GM23338 (cell line): ENCODE data around the gene NRDE2. TPM values are rescaled to one million over a fixed set of nuclear protein-coding genes. Genes with fewer than 3 reads are reported as not detected.

Source experiments
- CREB1 ChIP-seq: fragments of 250-450 bp; sonication (Bioruptor Pico); IDR thresholded peaks from 2 replicates; pipeline ENCODE4 v1.5.0; 2020; ENCODE audit warnings: low read depth, mild to moderate bottlenecking, moderate library complexity
- CTCF ChIP-seq, 2 experiments: fragments of 200-600 bp in 1 of 2; sonication (generic) in 1 of 2; conservative IDR thresholded peaks; 2 replicates each; pipeline versions ENCODE4 v1.5.1 to v1.6.1; 2016 to 2017; ENCODE audit warnings: antibody characterized with exemption in 2 of 2, low read depth in 2 of 2, mild to moderate bottlenecking in 2 of 2, moderate library complexity in 1 of 2
- EZH2 ChIP-seq: fragments of 200-600 bp; sonication (generic); IDR thresholded peaks from one replicate; pipeline ENCODE4 v1.8.0; 2017; ENCODE audit warnings: antibody characterized with exemption, mild to moderate bottlenecking, low read depth; ENCODE audit not compliant: unreplicated experiment
- EZH2phosphoT487 ChIP-seq: fragments of 200-600 bp; sonication (generic); IDR thresholded peaks from one replicate; pipeline ENCODE4 v1.8.1; 2018; ENCODE audit warnings: antibody characterized with exemption; ENCODE audit not compliant: unreplicated experiment
- JUNB ChIP-seq: IDR thresholded peaks from one replicate; pipeline ENCODE4 v1.6.1; 2016; ENCODE audit warnings: antibody characterized with exemption; ENCODE audit not compliant: unreplicated experiment
- NANOG ChIP-seq: IDR thresholded peaks from 2 replicates; pipeline ENCODE4 v1.6.1; 2016; ENCODE audit warnings: antibody characterized with exemption, borderline replicate concordance
- POLR2AphosphoS5 ChIP-seq: IDR thresholded peaks from 2 replicates; pipeline ENCODE4 v1.6.1; 2016; ENCODE audit warnings: antibody characterized with exemption, low read depth
- STAT1 ChIP-seq: IDR thresholded peaks from one replicate; pipeline ENCODE4 v1.6.1; 2016; ENCODE audit warnings: antibody characterized with exemption; ENCODE audit not compliant: unreplicated experiment
- ZNF114 ChIP-seq: fragments of 250-450 bp; sonication (Bioruptor Pico); IDR thresholded peaks from 2 replicates; pipeline ENCODE4 v1.5.0; 2020; ENCODE audit warnings: mild to moderate bottlenecking, moderate library complexity
- ZNF331 ChIP-seq: fragments of 250-450 bp; sonication (Bioruptor Pico); IDR thresholded peaks from 2 replicates; pipeline ENCODE4 v1.5.0; 2020; ENCODE audit warnings: low read depth, mild to moderate bottlenecking, moderate library complexity
- polyA plus RNA-seq: library from polyadenylated mRNA; unstranded; fragments of >200 nt; fragmentation: Nextera tagmentation; extraction: Ambion mirVana; gene quantifications from 2 replicates; pipeline ENCODE4 v1.2.1, GENCODE V29; 2016
- total RNA-seq: library from RNA; depleted of rRNA; stranded (reverse); fragments of >200 nt; shearing (Covaris generic); gene quantifications from 2 replicates; pipeline ENCODE4 v1.2.3, GENCODE V29; 2014
- TF ChIP-seq, protein P1 (sequence below): fragments of 250-450 bp; sonication (Bioruptor Pico); IDR thresholded peaks from 2 replicates; pipeline ENCODE4 v1.5.0; 2020; ENCODE audit warnings: mild to moderate bottlenecking, moderate library complexity
- TF ChIP-seq, protein P2 (sequence below): IDR thresholded peaks from 2 replicates; pipeline ENCODE4 v1.6.1; 2016; ENCODE audit warnings: antibody characterized with exemption

The NRDE2 gene
- total and polyA plus RNA-seq, 2 experiments from 2014 or later, result 9.8 to 20.6 TPM

DNA sequence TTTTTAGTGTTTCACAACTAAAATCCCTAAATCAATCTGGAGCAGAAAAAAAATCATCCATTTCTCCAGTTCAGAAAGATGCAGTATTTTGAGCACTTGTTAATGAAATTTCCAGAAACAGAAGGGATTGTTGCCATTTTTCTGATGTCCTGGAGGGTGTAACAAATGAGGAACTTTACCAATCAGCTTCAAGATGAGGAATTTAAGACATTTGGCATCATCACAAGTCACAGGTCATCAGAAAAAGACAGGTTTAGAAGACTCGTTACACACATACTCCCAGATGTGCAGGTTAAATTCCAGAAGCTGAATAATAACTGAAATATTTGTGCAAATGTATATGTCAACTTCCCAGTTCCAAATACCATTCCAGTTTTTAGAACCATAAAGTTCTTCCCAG is 75.9 kb downstream of the NRDE2 start (continued):
- TF ChIP-seq, protein P1, sequence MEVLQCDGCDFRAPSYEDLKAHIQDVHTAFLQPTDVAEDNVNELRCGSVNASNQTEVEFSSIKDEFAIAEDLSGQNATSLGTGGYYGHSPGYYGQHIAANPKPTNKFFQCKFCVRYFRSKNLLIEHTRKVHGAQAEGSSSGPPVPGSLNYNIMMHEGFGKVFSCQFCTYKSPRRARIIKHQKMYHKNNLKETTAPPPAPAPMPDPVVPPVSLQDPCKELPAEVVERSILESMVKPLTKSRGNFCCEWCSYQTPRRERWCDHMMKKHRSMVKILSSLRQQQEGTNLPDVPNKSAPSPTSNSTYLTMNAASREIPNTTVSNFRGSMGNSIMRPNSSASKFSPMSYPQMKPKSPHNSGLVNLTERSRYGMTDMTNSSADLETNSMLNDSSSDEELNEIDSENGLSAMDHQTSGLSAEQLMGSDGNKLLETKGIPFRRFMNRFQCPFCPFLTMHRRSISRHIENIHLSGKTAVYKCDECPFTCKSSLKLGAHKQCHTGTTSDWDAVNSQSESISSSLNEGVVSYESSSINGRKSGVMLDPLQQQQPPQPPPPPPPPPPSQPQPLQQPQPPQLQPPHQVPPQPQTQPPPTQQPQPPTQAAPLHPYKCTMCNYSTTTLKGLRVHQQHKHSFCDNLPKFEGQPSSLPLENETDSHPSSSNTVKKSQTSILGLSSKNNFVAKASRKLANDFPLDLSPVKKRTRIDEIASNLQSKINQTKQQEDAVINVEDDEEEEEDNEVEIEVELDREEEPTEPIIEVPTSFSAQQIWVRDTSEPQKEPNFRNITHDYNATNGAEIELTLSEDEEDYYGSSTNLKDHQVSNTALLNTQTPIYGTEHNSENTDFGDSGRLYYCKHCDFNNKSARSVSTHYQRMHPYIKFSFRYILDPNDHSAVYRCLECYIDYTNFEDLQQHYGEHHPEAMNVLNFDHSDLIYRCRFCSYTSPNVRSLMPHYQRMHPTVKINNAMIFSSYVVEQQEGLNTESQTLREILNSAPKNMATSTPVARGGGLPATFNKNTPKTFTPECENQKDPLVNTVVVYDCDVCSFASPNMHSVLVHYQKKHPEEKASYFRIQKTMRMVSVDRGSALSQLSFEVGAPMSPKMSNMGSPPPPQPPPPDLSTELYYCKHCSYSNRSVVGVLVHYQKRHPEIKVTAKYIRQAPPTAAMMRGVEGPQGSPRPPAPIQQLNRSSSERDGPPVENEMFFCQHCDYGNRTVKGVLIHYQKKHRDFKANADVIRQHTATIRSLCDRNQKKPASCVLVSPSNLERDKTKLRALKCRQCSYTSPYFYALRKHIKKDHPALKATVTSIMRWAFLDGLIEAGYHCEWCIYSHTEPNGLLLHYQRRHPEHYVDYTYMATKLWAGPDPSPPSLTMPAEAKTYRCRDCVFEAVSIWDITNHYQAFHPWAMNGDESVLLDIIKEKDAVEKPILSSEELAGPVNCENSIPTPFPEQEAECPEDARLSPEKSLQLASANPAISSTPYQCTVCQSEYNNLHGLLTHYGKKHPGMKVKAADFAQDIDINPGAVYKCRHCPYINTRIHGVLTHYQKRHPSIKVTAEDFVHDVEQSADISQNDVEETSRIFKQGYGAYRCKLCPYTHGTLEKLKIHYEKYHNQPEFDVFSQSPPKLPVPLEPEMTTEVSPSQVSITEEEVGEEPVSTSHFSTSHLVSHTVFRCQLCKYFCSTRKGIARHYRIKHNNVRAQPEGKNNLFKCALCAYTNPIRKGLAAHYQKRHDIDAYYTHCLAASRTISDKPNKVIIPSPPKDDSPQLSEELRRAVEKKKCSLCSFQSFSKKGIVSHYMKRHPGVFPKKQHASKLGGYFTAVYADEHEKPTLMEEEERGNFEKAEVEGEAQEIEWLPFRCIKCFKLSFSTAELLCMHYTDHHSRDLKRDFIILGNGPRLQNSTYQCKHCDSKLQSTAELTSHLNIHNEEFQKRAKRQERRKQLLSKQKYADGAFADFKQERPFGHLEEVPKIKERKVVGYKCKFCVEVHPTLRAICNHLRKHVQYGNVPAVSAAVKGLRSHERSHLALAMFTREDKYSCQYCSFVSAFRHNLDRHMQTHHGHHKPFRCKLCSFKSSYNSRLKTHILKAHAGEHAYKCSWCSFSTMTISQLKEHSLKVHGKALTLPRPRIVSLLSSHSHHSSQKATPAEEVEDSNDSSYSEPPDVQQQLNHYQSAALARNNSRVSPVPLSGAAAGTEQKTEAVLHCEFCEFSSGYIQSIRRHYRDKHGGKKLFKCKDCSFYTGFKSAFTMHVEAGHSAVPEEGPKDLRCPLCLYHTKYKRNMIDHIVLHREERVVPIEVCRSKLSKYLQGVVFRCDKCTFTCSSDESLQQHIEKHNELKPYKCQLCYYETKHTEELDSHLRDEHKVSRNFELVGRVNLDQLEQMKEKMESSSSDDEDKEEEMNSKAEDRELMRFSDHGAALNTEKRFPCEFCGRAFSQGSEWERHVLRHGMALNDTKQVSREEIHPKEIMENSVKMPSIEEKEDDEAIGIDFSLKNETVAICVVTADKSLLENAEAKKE (CRISPR knock-in tag), result no peak
- TF ChIP-seq CREB1 (CRISPR knock-in tag), result no peak
- no peak for TF ChIP-seq CTCF (conservative IDR thresholded peaks at IDR 0.05; ENCODE audit: low read depth in 2 of 2)
- TF ChIP-seq, protein P2, sequence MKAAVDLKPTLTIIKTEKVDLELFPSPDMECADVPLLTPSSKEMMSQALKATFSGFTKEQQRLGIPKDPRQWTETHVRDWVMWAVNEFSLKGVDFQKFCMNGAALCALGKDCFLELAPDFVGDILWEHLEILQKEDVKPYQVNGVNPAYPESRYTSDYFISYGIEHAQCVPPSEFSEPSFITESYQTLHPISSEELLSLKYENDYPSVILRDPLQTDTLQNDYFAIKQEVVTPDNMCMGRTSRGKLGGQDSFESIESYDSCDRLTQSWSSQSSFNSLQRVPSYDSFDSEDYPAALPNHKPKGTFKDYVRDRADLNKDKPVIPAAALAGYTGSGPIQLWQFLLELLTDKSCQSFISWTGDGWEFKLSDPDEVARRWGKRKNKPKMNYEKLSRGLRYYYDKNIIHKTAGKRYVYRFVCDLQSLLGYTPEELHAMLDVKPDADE, result no peak
- no peak for TF ChIP-seq ZNF331
- TF ChIP-seq JUNB, result no peak
- no peak for TF ChIP-seq EZH2phosphoT487
- TF ChIP-seq NANOG, result no peak
- no peak for TF ChIP-seq EZH2
- no peak for TF ChIP-seq POLR2AphosphoS5
- no peak for TF ChIP-seq STAT1
- no peak for TF ChIP-seq ZNF114 (CRISPR knock-in tag)
